ENCODE measurements around the gene GPHA2. TPM values are rescaled to one million over a fixed set of nuclear protein-coding genes. Genes with fewer than 3 reads are reported as not detected.

Gene GPHA2
- polyA plus RNA-seq, 2 of the 4 experiments (the other 2 are of a cell fraction) = not detected

- H3K4me1 ChIP-seq = peaks cover 4% of the 10 kb centered on the region; the same call in 2 of the 3 replicates
- ATAC-seq (no peak), DNase-seq (ENCODE audit: low read depth in 1 of 2, low spot score in 1 of 2) (no peak), FAIRE-seq (no peak)
- CTCF ChIA-PET = interaction anchor here (0.7 to 31.5 kb wide), 6 partner anchors 10 to 113 kb away, joined by 4 to 1607 read pairs (median 10); partner anchors contain the start of genes ARL2, ATG2A, BATF2 and CDC42BPG
- TF ChIP-seq USF2 (IDR thresholded peaks at IDR 0.05) = no peak
- no peak for TF ChIP-seq MAZ (IDR thresholded peaks at IDR 0.05; ENCODE audit: borderline replicate concordance, low read depth, low read length)
- TF ChIP-seq HES2 (IDR thresholded peaks at IDR 0.05) = no peak
- TF ChIP-seq HOXB5 (CRISPR knock-in tag; IDR thresholded peaks at IDR 0.05) = no peak
- TF ChIP-seq HMGXB4 (CRISPR knock-in tag; IDR thresholded peaks at IDR 0.05; ENCODE audit: borderline replicate concordance) = no peak
- TF ChIP-seq BCL3 (IDR thresholded peaks at IDR 0.05) = no peak
- TF ChIP-seq ESRRA (IDR thresholded peaks at IDR 0.05; ENCODE audit: borderline replicate concordance, low read length) = no peak
- TF ChIP-seq RCOR1 (IDR thresholded peaks at IDR 0.05; ENCODE audit: low read depth, low read length) = no peak
- TF ChIP-seq E2F6 (IDR thresholded peaks at IDR 0.05; ENCODE audit: borderline replicate concordance, low read depth) = no peak
- TF ChIP-seq HEYL (CRISPR knock-in tag; IDR thresholded peaks at IDR 0.05) = no peak
- no peak for TF ChIP-seq KDM1A (IDR thresholded peaks at IDR 0.05; ENCODE audit: low read depth)
- peak overlapping the region in 1 of 2 experiments; percentile 64; a peak in 3 of 6 replicates for H3K27ac ChIP-seq
- POLR2A ChIA-PET = no interaction called here
- 89% methylated on average over 17 of the region's 17 CpGs for WGBS (ENCODE audit: missing lambda C conversion rate)
- no peak overlapping the region for H3K4me2 ChIP-seq
- H3K9me3 ChIP-seq = no peaks in the 10 kb centered on the region
- H3K4me3 ChIP-seq = no peak overlapping the region
These were observed 34.9 kb downstream of the GPHA2 start for GRCh38 chr11:64900774-64901173.

GRCh38 chr11:64900263-64900678 lies 35.4 kb downstream of the GPHA2 start:
- H3K9me3 ChIP-seq = no peaks in the 10 kb centered on the region
- WGBS (ENCODE audit: missing lambda C conversion rate) = 65% methylated on average over 14 of the region's 14 CpGs
- ChIA-PET CTCF (interaction anchor here (0.7 to 31.5 kb wide), 7 partner anchors 10 to 114 kb away, joined by 3 to 1607 read pairs (median 8); partner anchors contain the start of genes ARL2, ATG2A, BATF2 and CDC42BPG), POLR2A (no interaction called here)
- H3K4me3 ChIP-seq = no peak overlapping the region
- peak overlapping the region in 1 of 2 experiments; percentile 64; a peak in 3 of 6 replicates for H3K27ac ChIP-seq
- TF ChIP-seq FOSL2 (IDR thresholded peaks at IDR 0.05) = no peak
- TF ChIP-seq FOSL2 (CRISPR knock-in tag; IDR thresholded peaks at IDR 0.05) = peak; percentile 62
- TF ChIP-seq ESRRA (IDR thresholded peaks at IDR 0.05; ENCODE audit: borderline replicate concordance, low read length) = no peak
- no peak for TF ChIP-seq ZC3H11A (IDR thresholded peaks at IDR 0.05)
- no peak for TF ChIP-seq MAFK (IDR thresholded peaks at IDR 0.05; ENCODE audit: partially characterized antibody)
- TF ChIP-seq BHLHE40 (IDR thresholded peaks at IDR 0.05; ENCODE audit: low read depth, low read length) = no peak
- no peak for TF ChIP-seq HES2 (IDR thresholded peaks at IDR 0.05)
- no peak for TF ChIP-seq HMGXB4 (CRISPR knock-in tag; IDR thresholded peaks at IDR 0.05; ENCODE audit: borderline replicate concordance)
- TF ChIP-seq HOXB5 (CRISPR knock-in tag; IDR thresholded peaks at IDR 0.05) = no peak
- TF ChIP-seq USF2 (IDR thresholded peaks at IDR 0.05) = peak; percentile 77
- TF ChIP-seq CHD2 (IDR thresholded peaks at IDR 0.05; ENCODE audit: low read length, partially characterized antibody) = no peak
- no peak for TF ChIP-seq NFE2L2 (conservative IDR thresholded peaks at IDR 0.05; ENCODE audit: low read length)
- TF ChIP-seq EHMT2 (IDR thresholded peaks at IDR 0.05; ENCODE audit: low read depth) = no peak
- DNase-seq (ENCODE audit: low read depth in 1 of 2, low spot score in 1 of 2) = peak; percentile 46 to 59
- peak in 1 of 2 experiments; percentile 33; a peak in 2 of 6 replicates for ATAC-seq
- no peak for FAIRE-seq
- H3K4me1 ChIP-seq = peaks cover 4% of the 10 kb centered on the region; the same call in 2 of the 3 replicates
- H3K4me2 ChIP-seq = no peak overlapping the region
